T-helper 1 cell treated with Interleukin-12 subunit alpha and Interleukin-12 subunit beta and Interleukin-4 antibody, amounts not matched to agents 30 μg/mL and 1 μg/mL, for 36 hours (primary cell): ENCODE data around the gene AFAP1.

Experiments used
- H3K27ac Mint-ChIP-seq: one replicate; pipeline ENCODE4 v1.8.0; 2021; ENCODE audit warnings: mild to moderate bottlenecking, mixed read lengths
- H3K27me3 Mint-ChIP-seq: one replicate; pipeline ENCODE4 v1.8.0; 2021; ENCODE audit warnings: low read depth, mixed read lengths
- H3K36me3 Mint-ChIP-seq: one replicate; pipeline ENCODE4 v1.8.0; 2021; ENCODE audit warnings: low read depth, mixed read lengths
- H3K4me1 Mint-ChIP-seq: one replicate; pipeline ENCODE4 v1.8.0; 2021; ENCODE audit warnings: low read depth, mixed read lengths
- H3K4me3 Mint-ChIP-seq: one replicate; pipeline ENCODE4 v1.8.0; 2021; ENCODE audit warnings: mild to moderate bottlenecking, moderate library complexity, mixed read lengths
- H3K9me3 Mint-ChIP-seq: one replicate; pipeline ENCODE4 v1.8.0; 2021; ENCODE audit warnings: mixed read lengths

Gene AFAP1

DNA sequence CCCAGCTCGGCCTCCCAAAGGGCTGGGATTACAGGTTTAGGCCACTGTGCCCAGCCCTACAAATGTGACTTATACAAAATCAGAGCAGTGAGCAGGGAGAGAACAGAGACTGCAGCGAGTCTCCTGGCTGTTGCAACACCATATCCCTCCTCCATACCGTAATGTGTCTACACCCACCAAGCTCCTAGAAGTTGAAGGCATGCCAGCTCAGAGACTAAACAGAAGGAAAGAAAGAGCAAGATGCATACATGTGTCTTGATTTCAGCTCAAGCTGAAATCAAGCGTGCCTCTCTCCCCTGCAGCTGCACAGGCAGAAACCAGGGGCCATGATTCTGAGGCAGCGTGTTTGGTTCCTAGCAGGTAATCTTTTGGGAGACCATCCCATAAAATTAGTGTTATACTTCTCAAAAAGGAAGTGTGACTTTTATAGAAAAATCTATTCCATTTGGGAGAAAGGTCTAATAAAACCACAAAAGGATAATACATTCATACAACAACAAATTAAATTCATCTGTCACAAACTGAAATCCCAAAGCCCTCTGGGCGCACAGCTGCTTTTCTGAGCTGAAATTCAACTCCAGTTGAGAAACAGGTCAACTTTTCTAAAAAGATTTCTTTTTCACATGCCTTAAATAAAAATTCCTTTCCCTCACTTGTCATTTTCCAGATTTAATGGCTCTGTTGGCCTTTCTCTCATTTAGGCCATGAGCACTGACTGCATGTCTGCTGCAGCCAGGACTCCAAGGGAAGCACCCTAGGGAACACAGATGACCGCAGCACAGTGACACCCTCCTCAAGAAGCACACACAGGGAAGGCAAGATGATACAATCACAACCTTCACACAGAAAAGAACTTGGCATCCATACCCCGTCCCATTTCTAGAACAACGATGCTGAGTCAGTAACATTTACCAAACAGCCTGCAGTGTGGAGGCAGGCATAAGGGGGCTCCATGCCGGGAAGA is 34.4 kb downstream of the AFAP1 start:
- no peak overlapping the region for H3K4me3 Mint-ChIP-seq
- no peaks in the 10 kb centered on the region for H3K27me3 Mint-ChIP-seq
- H3K27ac Mint-ChIP-seq = no peak overlapping the region
- H3K36me3 Mint-ChIP-seq = no peaks in the 10 kb centered on the region
- H3K4me1 Mint-ChIP-seq = peaks cover 10% of the 10 kb centered on the region
- H3K9me3 Mint-ChIP-seq = no peaks in the 10 kb centered on the region

DNA sequence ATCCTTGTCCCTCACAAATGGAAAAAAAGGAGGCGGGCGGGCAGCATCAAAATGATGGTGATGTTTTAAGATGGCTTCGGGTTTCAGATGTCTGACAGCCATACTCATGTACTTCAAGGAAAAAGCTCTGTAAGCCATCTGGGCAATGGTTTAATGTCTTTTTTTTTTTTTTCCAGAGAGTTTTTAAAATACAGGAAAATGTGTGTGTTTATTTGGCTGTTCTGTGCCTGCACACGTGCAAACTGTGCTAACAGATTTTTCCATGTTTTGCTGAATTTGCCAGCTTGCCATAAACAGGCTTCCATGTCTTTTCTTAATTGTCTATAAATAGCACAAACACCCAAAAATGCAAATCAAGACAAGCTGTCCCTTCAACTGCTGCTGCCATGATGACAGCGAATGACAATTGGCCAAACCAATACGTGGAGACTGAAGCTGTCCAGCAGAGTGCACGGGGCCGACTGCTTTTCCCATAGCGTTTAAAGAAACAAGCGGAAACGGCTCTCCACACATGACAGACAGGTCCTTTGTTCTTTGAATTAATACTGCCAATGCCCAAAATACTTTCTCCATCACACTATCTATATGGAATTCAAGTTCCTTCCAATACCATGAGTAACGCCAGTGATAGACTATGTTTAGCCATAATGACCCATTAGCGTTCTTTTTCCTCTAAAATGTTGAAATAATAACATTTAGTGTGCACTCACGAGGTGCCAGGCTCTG is 35.7 kb downstream of the AFAP1 start:
- peaks cover 4% of the 10 kb centered on the region for H3K27me3 Mint-ChIP-seq
- peaks cover 7% of the 10 kb centered on the region for H3K4me1 Mint-ChIP-seq
- no peak overlapping the region for H3K27ac Mint-ChIP-seq
- no peaks in the 10 kb centered on the region for H3K36me3 Mint-ChIP-seq
- H3K9me3 Mint-ChIP-seq = no peaks in the 10 kb centered on the region
- no peak overlapping the region for H3K4me3 Mint-ChIP-seq

DNA sequence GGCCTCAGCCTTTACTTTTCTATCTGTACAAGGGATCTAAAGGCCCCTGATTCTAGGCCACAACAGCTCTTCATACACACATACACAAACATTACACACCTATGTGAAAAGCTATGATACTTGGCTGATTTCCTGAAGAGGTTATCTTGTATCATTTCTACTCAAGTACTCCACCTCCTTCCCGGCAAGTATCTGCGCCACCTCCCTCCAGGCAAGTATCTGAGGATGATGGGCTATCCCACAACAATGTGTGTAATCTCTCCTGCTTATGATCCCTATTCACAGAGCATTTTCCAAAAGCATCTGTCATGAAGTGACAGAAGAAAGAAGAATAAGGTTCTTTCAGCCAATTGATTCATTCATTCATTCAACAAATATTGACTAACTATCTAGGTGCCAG is 36.8 kb downstream of the AFAP1 start:
- peaks cover 7% of the 10 kb centered on the region for H3K4me1 Mint-ChIP-seq
- H3K36me3 Mint-ChIP-seq = no peaks in the 10 kb centered on the region
- peaks cover 4% of the 10 kb centered on the region for H3K27me3 Mint-ChIP-seq
- H3K4me3 Mint-ChIP-seq = no peak overlapping the region
- no peaks in the 10 kb centered on the region for H3K9me3 Mint-ChIP-seq
- H3K27ac Mint-ChIP-seq = no peak overlapping the region

DNA sequence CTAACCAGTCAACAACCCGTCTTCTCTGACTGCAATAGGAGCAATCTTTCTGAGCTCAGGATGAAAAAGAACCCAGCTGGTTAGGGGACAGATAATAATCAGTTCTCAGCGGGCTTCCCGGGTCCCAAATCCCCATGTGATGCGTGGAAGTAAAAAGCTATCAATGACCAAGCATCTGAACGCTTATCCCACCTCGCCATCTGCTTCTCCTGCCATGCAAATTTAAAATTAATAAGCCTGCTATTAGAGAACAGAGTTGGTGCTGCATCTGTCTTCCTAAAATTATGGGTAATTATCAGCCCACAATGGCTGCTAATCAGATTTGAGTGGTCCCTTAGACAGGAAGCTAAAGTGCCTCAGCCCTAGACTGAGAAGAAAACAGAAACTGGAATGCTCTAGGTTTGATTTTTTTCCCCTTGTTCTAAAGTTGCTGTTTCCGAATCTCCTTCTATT is 37.5 kb downstream of the AFAP1 start:
- H3K27me3 Mint-ChIP-seq = peaks cover 4% of the 10 kb centered on the region
- peaks cover 5% of the 10 kb centered on the region for H3K4me1 Mint-ChIP-seq
- H3K36me3 Mint-ChIP-seq = no peaks in the 10 kb centered on the region
- no peaks in the 10 kb centered on the region for H3K9me3 Mint-ChIP-seq
- H3K4me3 Mint-ChIP-seq = no peak overlapping the region
- H3K27ac Mint-ChIP-seq = no peak overlapping the region

DNA sequence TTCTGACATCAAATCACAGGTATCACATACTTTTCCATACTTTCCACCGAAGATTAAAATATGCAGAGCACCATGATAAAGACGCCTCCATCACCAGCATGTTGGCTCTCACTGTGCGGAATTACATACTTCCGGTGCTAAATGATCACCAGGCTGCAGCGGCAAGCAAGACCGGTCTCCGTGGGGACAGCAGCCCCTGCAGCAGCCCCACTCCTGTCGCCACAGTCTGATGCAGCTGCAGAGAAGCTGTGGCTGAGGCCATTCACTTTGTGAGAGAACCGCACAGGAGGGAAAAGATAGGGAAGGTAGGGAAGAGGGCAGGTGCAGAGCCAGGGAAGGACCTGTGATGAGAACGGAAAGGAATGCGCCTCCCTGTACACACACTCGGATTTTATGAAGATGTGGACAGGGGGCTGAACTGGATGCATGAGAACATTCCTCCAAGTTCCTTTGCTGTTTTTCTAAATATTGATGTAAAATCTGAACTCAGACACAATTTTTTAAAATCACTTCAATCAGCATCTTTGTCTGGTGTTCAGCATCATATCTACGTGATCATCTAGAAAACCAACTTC is 38.3 kb downstream of the AFAP1 start:
- H3K4me1 Mint-ChIP-seq = peaks cover 5% of the 10 kb centered on the region
- no peak overlapping the region for H3K4me3 Mint-ChIP-seq
- peaks cover 4% of the 10 kb centered on the region for H3K27me3 Mint-ChIP-seq
- H3K9me3 Mint-ChIP-seq = no peaks in the 10 kb centered on the region
- no peak overlapping the region for H3K27ac Mint-ChIP-seq
- no peaks in the 10 kb centered on the region for H3K36me3 Mint-ChIP-seq

- Mint-ChIP-seq H3K36me3 (no peaks in the 10 kb centered on the region), H3K4me3 (no peak overlapping the region), H3K9me3 (no peaks in the 10 kb centered on the region), H3K27me3 (peaks cover 4% of the 10 kb centered on the region), H3K4me1 (peaks cover 5% of the 10 kb centered on the region), H3K27ac (no peak overlapping the region)
These were observed 39.2 kb downstream of the AFAP1 start for GRCh38 chr4:7900334-7900909.

GRCh38 chr4:7899184-7899869 is 40.3 kb downstream of the AFAP1 start:
- Mint-ChIP-seq H3K27me3 (peaks cover 4% of the 10 kb centered on the region), H3K4me1 (peaks cover 5% of the 10 kb centered on the region), H3K36me3 (no peaks in the 10 kb centered on the region), H3K27ac (no peak overlapping the region), H3K9me3 (no peaks in the 10 kb centered on the region), H3K4me3 (no peak overlapping the region)

DNA sequence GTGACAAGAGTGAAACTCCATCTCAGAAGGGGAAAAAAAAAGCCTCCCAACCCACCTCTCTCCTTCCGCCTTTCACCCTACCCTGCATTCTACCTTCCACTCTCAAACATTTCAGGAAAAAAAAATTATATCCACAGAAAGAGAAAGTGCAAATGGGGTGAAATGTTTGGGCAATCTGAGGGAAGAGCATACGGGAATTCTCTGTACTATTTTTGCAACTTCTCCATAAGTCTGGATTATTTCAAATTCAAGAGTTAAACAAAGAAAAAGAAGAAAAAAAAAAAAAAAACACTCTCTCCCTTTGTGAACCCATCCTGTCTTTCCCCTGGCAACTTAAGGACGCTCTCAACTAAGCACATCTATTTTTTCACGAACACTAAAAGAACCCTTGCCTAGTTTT is 41.3 kb downstream of the AFAP1 start:
- H3K4me3 Mint-ChIP-seq = no peak overlapping the region
- H3K4me1 Mint-ChIP-seq = peaks cover 5% of the 10 kb centered on the region
- H3K9me3 Mint-ChIP-seq = no peaks in the 10 kb centered on the region
- no peak overlapping the region for H3K27ac Mint-ChIP-seq
- H3K36me3 Mint-ChIP-seq = no peaks in the 10 kb centered on the region
- peaks cover 4% of the 10 kb centered on the region for H3K27me3 Mint-ChIP-seq

- Mint-ChIP-seq H3K27ac (no peak overlapping the region), H3K27me3 (peaks cover 4% of the 10 kb centered on the region)
These were observed 41.9 kb downstream of the AFAP1 start for GRCh38 chr4:7897811-7898210.

GRCh38 chr4:7894677-7895181 is 44.9 kb downstream of the AFAP1 start:
- H3K27me3 Mint-ChIP-seq = peaks cover 4% of the 10 kb centered on the region
- H3K9me3 Mint-ChIP-seq = no peaks in the 10 kb centered on the region
- no peak overlapping the region for H3K27ac Mint-ChIP-seq
- H3K4me1 Mint-ChIP-seq = no peaks in the 10 kb centered on the region
- H3K36me3 Mint-ChIP-seq = no peaks in the 10 kb centered on the region
- no peak overlapping the region for H3K4me3 Mint-ChIP-seq

More at GRCh38 chr4:7897811-7898210, 41.9 kb downstream of the AFAP1 start:
- H3K36me3 Mint-ChIP-seq = no peaks in the 10 kb centered on the region
- no peaks in the 10 kb centered on the region for H3K9me3 Mint-ChIP-seq
- H3K4me1 Mint-ChIP-seq = peaks cover 2% of the 10 kb centered on the region
- no peak overlapping the region for H3K4me3 Mint-ChIP-seq

- Mint-ChIP-seq H3K9me3 (no peaks in the 10 kb centered on the region), H3K36me3 (no peaks in the 10 kb centered on the region), H3K4me3 (no peak overlapping the region), H3K27ac (no peak overlapping the region), H3K4me1 (no peaks in the 10 kb centered on the region), H3K27me3 (no peaks in the 10 kb centered on the region)
These were observed 45.5 kb downstream of the AFAP1 start for GRCh38 chr4:7894098-7894676.

DNA sequence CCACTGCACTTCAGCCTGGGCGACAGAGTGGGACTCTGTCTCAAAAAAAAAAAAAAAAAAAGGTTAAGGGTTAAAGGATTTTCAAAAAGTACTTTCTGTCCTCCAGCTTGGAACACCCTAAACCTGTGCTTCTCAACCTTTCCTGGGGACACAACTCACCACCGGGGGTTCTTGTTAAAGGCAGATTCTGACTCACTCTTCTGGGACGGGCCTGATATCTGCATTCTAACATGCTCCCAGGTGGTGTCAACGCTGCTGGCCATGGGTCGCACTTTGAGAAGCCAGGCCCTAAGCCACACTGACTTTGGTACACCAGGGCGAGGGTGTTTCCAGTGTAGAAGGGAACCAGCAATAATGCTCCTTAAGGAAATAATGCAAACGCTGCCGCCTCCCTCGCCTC is 46.1 kb downstream of the AFAP1 start:
- peaks cover under 1% of the 10 kb centered on the region for H3K9me3 Mint-ChIP-seq
- no peaks in the 10 kb centered on the region for H3K4me1 Mint-ChIP-seq
- H3K27me3 Mint-ChIP-seq = no peaks in the 10 kb centered on the region
- no peak overlapping the region for H3K27ac Mint-ChIP-seq
- no peak overlapping the region for H3K4me3 Mint-ChIP-seq
- H3K36me3 Mint-ChIP-seq = no peaks in the 10 kb centered on the region

DNA sequence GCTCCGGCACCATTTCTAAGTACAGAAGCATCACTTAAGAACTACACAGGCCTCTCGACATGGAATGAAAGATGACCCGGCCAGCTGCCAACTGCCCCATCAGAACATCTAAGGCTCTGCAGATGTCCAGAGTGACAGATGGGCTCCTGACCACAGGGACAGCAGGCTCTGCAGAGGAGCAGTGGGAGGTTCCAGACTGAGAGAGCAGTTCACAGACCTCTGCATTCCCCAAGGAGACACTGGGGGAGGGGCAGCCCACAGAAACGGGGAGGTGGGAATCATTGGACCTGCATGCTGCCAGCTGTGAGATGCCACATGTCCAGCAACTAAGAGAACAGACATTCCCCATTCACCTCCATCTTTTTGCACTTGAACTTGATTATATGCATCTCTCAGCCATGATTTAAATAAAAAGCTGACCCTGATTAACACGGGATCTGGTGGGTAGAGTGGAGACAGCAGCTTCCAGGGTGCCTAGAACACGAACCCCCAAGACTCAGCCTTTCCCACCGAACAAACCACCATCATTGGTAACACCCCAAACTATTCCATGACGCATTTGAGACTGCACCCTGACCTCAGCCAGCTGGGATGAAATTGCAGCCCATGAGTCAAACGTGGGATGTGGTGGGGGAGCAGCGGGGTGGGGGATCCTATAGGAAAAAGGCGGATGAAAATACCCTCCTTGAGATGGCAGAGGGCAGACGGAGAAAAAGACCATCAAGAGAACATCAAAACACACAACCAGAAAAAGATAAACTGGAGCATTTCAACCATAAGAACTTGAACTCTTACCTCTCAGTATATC is 47.2 kb downstream of the AFAP1 start:
- Mint-ChIP-seq H3K4me1 (no peaks in the 10 kb centered on the region), H3K27ac (no peak overlapping the region), H3K36me3 (peaks cover 4% of the 10 kb centered on the region), H3K9me3 (peaks cover 7% of the 10 kb centered on the region), H3K27me3 (no peaks in the 10 kb centered on the region), H3K4me3 (no peak overlapping the region)
